GM21619 (cell line): ENCODE data around the gene FAM156A.
"Not testable (repeated sequence)": the region's sequence is repeated elsewhere in the genome, so short reads cannot be mapped to it uniquely, and the experiment has no call there.

ENCODE experiments used
- ATAC-seq: cut with Tn5 transposase; IDR thresholded peaks from one replicate; pipeline ENCODE4 v1.9.1; 2021; ENCODE audit not compliant: unreplicated experiment

The FAM156A gene

GRCh38 chrX:52966993-52967738 is 8.8 kb upstream of the FAM156A start:
- not testable (repeated sequence) for ATAC-seq

GRCh38 chrX:52958961-52959360 is 643 bp upstream of the FAM156A start:
- peak; percentile 35 for ATAC-seq

DNA sequence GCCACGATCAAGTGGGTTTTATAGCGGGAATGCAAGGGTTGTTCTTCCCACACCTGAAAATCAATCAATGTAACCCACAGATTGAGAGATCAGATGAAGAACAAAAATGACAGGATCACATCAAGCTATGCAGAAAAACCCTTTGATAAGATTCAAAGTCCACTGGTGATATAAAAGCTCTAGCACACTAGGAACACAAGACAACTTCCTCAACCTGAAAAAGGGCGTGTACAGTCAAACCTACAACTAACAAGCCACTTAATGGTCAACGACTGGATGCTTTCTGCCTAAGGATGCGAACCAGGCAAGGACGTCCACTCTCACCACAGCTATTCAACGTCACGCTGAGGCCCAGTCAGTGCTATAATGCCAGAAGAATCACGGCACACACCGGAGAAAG is 8.4 kb downstream of the FAM156A start:
- ATAC-seq, result not testable (repeated sequence)

- ATAC-seq, result not testable (repeated sequence)
Observed at GRCh38 chrX:52949325-52949724, 9.0 kb downstream of the FAM156A start.

GRCh38 chrX:52948265-52948664 is 10.1 kb downstream of the FAM156A start:
- ATAC-seq, result not testable (repeated sequence)

DNA sequence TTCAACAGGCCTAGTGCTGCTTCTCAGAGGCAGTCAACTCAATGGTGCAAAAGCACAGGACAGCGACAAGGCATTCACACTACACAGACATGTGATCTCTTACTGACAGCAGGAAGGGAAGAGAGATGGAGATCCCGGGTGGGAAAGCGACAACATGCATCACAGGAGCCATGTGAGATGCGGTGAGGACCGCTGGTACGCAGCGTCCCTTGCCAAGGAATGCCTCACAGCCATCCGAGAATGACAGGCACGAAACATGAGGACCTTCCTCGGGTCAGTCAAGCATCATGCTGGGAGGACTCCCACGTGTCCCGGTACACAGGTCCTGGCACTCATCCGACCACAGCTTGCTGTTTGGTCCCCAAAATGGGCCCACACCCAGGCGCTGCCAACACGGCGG is 10.8 kb downstream of the FAM156A start:
- ATAC-seq, result not testable (repeated sequence)

DNA sequence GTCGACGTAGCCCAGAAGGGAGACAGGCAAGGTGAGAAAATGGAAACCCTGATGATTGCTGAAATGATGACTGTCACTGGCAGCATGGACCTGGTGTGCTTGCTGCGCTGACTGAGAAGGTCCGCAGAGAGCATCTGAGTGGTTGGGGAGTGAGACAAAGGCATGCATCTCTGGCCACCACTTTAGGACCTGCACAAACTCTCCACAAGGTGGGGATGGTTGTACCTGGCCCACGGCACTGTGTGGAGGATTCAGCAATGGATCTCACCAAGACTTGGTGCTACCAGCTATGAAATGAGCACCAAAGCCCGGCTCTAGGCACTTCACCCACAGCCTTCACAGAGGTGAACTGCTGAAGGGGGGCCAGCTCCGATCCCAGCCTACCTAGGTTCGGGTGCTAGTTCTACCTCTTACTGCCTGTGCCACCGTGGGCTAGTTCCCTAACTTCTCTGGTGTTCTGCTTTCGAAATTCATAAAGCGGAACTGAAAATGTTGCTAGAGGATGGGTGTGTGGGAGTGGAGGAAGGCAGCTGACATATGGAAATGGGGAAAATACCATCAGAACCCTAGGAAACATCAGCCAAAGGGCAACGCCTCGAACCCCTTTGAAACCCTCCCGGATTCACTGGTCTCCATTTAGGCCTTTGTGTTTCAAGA is 12.4 kb downstream of the FAM156A start:
- ATAC-seq, result not testable (repeated sequence)

GRCh38 chrX:52941728-52942127 is 16.6 kb downstream of the FAM156A start:
- not testable (repeated sequence) for ATAC-seq

DNA sequence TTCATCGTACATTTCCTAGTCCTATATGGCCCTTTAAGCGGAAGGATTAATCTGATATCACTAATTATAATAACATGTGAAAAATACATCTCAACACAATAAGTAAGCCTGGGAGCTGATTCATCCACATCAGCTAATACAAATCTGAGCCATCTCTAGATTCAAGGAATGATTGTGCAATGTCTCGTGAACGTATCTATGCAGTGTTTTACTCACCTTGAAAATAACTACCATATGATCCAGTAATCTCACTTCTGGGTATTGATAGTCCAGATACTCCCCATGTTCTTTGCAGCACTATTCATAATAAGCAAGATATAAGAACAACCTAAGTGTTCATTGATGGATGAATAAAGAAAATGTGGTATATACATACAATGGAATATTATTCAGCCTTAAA is 17.6 kb downstream of the FAM156A start:
- ATAC-seq, result not testable (repeated sequence)

DNA sequence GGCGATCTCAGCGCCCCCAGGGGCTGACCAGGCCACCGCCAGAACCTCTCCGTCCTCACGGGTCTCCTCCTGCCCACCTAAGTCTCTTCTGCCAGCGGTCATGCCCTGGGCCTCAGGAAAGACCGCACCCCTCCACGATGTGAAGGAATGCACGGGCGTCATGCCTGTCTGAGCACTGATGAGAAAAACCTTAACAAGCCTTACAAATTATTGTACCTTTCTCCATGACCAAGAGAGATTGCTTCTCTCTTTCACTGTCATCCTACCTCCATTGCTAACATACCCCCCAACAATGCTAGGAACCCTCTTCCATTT is 22.9 kb downstream of the FAM156A start:
- not testable (repeated sequence) for ATAC-seq

GRCh38 chrX:52934704-52935469 is 23.4 kb downstream of the FAM156A start:
- peak; percentile 86 for ATAC-seq

GRCh38 chrX:52933976-52934703 is 24.2 kb downstream of the FAM156A start:
- ATAC-seq, result peak; percentile 29

DNA sequence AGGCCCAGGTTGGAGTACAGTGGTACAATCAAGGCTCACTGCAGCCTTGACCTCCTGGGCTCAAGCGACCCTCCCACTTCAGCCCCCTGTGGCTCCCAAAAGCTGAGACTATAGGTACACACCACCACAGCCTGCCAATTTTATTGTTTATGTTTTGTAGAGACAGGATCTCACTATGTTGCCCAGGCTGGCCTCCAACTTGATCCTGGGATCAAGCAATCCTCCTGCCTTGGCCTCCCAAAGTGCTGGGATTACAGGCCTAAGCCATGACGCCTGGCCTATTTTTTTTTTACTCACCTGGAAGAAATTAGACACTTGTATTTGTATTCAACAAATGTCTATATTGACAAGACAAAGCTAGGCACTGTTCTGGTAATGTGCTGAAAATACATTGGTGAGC is 25.1 kb downstream of the FAM156A start:
- no peak for ATAC-seq

GRCh38 chrX:52930214-52930613 is 28.1 kb downstream of the FAM156A start:
- not testable (repeated sequence) for ATAC-seq

GRCh38 chrX:52923781-52924241 is 34.5 kb downstream of the FAM156A start:
- peak; percentile 56 for ATAC-seq

DNA sequence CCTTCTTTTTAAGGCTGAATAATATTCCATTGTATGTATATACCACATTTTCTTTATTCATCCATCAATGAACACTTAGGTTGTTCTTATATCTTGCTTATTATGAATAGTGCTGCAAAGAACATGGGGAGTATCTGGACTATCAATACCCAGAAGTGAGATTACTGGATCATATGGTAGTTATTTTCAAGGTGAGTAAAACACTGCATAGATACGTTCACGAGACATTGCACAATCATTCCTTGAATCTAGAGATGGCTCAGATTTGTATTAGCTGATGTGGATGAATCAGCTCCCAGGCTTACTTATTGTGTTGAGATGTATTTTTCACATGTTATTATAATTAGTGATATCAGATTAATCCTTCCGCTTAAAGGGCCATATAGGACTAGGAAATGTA is 43.6 kb downstream of the FAM156A start:
- not testable (repeated sequence) for ATAC-seq

DNA sequence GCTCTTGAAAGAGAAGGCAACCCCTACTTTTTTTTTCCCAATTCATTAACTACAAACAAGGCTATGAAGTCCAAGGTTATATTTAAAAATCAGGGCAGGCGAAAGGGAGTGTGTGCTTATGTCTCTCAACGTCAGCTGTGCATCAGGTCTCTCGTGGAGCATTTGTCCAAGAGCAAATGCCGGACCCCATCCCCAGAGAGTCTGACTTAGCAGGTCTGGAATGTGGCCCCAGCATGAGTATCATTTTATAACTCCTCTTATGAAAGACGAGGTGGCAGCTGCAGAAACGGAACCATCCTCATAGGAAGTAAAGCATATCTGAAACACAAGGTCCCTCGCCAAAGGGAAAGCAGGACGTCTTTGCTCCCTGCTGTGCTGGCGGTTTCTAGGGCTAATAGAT is 44.6 kb downstream of the FAM156A start:
- ATAC-seq, result not testable (repeated sequence)

GRCh38 chrX:52909313-52909969 is 48.9 kb downstream of the FAM156A start:
- not testable (repeated sequence) for ATAC-seq

GRCh38 chrX:52907900-52908299 is 50.4 kb downstream of the FAM156A start:
- not testable (repeated sequence) for ATAC-seq

GRCh38 chrX:52907137-52907536 is 51.2 kb downstream of the FAM156A start:
- ATAC-seq, result not testable (repeated sequence)
